Measurements from ENCODE around the gene OR2C1.

The OR2C1 gene

GRCh38 chr16:3355589-3355988 is at the start of gene OR2C1:
TSS of gene OR2C1 (plus strand) at chr16:3355889. CDS start at chr16:3355941, 52 bp downstream.
- no peak for DNase-seq

GRCh38 chr16:3306078-3306477 is 49.6 kb upstream of the OR2C1 start:
- DNase-seq = no peak

GRCh38 chr16:3311496-3311895 is 44.2 kb upstream of the OR2C1 start:
- DNase-seq = no peak

GRCh38 chr16:3317315-3317999 is 38.2 kb upstream of the OR2C1 start:
- no peak for DNase-seq

- DNase-seq = no peak
These were observed 33.9 kb upstream of the OR2C1 start for GRCh38 chr16:3321816-3322215.

GRCh38 chr16:3327514-3327913 is 28.2 kb upstream of the OR2C1 start:
- DNase-seq = no peak

- no peak for DNase-seq
These were observed 27.6 kb upstream of the OR2C1 start for GRCh38 chr16:3328104-3328503.

- no peak for DNase-seq
These were observed 27.0 kb upstream of the OR2C1 start for GRCh38 chr16:3328643-3329042.

- DNase-seq = no peak
These were observed 9.6 kb upstream of the OR2C1 start for GRCh38 chr16:3346041-3346440.

- no peak for DNase-seq
These were observed 8.1 kb upstream of the OR2C1 start for GRCh38 chr16:3347586-3347985.

GRCh38 chr16:3348547-3349167 is 7.0 kb upstream of the OR2C1 start:
- no peak for DNase-seq

GRCh38 chr16:3349175-3349574 is 6.5 kb upstream of the OR2C1 start:
- no peak for DNase-seq

GRCh38 chr16:3356118-3356517 is 429 bp downstream of the OR2C1 start:
- no peak for DNase-seq

- no peak for DNase-seq
These were observed 3.2 kb downstream of the OR2C1 start for GRCh38 chr16:3358871-3359270.

GRCh38 chr16:3362931-3363330 is 7.2 kb downstream of the OR2C1 start:
- DNase-seq = no peak

- DNase-seq = no peak
These were observed 8.1 kb downstream of the OR2C1 start for GRCh38 chr16:3363793-3364192.

GRCh38 chr16:3364774-3365427 is 9.2 kb downstream of the OR2C1 start:
- DNase-seq = peak; percentile 89

- DNase-seq = no peak
These were observed 13.4 kb downstream of the OR2C1 start for GRCh38 chr16:3369073-3369472.

- no peak for DNase-seq
These were observed 20.0 kb downstream of the OR2C1 start for GRCh38 chr16:3375680-3376079.

GRCh38 chr16:3377917-3378316 is 22.2 kb downstream of the OR2C1 start:
- no peak for DNase-seq

GRCh38 chr16:3383045-3383448 is 27.4 kb downstream of the OR2C1 start:
- no peak for DNase-seq

GRCh38 chr16:3388325-3388724 is 32.6 kb downstream of the OR2C1 start:
- DNase-seq = no peak

GRCh38 chr16:3389663-3390338 is 34.1 kb downstream of the OR2C1 start:
- DNase-seq = no peak

GRCh38 chr16:3400446-3400778 is 44.7 kb downstream of the OR2C1 start:
- DNase-seq = no peak
